GM21381 (cell line): Measurements from ENCODE around the gene ECEL1.
"Not testable (repeated sequence)": the region's sequence is repeated elsewhere in the genome, so short reads cannot be mapped to it uniquely, and the experiment has no call there.

Experiments used
- ATAC-seq: cut with Tn5 transposase; IDR thresholded peaks from one replicate; pipeline ENCODE4 v1.9.1; 2021; ENCODE audit warnings: mild to moderate bottlenecking, moderate library complexity; ENCODE audit not compliant: unreplicated experiment

ECEL1 gene

DNA sequence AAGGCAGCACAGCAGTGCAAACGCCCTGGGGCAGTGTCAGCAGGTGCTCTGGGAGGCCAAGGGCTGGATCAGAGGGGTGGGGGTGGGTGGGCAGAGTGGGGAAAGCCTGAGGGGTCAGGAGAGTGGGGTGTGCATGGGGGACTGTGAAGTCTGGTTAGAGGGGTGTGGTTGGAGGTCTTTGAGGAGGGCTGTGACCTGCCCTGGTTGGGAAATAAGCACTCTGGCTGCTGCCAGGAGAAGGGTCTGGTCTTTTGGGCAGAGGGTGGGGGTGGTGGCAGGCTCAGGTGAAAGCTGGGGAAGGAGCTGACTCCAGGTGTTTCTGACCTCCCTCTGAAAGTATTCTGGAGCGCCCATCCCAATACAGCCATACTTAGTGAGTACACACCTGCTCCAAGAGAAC, 27.5 kb downstream of the ECEL1 start:
- no peak for ATAC-seq

DNA sequence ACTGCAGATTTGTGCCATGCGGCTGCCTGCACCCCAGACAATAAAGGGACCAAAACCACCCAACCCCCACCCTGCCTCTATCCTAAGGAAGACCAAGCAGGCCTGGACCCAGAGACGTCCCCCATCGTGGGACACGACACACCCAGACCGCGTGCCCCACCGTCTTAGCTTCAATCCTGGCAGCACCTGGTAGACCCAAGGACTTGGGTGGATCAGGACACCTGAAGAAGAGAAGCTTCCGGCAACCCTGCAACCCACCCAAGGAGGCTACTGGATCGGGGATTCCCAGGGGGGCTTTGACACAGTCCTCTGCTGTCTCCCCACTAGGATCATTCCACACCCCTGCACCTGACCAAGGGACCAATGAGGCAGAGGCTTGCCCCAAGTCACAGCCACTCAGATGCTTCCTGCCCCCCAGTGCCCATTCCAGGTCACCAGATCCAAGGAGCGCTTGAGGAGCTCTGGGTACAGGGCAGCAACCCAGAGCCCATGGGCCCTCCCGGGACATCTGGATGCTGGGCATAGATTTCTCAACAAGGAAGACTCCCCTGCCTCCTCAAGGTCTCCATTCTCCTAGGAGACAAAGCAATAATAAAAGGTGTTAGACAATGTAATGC, 28.1 kb downstream of the ECEL1 start:
- ATAC-seq, result no peak

DNA sequence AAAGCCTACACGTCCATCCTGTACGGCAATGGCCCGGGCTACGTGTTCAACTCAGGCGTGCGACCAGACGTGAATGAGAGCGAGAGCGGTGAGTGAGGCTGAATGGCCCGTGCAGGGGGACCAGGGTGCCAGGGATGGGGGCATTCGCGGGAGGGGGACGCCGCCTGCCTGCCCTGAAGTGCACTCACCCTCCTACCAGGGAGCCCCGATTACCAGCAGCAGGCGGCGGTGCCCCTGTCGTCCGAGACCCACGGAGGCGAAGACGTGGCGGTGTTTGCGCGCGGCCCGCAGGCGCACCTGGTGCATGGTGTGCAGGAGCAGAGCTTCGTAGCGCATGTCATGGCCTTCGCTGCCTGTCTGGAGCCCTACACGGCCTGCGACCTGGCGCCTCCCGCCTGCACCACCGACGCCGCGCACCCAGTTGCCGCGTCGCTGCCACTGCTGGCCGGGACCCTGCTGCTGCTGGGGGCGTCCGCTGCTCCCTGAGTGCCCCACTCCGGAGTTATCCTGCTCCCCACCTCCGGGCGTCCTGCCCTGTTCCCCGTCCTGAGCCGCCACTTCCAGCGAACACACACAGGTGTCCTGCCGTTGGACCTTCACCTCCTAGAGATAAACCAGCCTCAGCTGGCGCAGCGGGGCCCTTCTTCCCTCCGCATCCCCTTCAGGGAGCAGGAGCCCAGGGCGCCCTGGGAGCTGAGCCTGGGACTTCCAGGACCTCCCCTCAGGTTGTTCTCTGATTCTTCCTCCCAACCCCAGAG, 28.8 kb downstream of the ECEL1 start:
- no peak for ATAC-seq

DNA sequence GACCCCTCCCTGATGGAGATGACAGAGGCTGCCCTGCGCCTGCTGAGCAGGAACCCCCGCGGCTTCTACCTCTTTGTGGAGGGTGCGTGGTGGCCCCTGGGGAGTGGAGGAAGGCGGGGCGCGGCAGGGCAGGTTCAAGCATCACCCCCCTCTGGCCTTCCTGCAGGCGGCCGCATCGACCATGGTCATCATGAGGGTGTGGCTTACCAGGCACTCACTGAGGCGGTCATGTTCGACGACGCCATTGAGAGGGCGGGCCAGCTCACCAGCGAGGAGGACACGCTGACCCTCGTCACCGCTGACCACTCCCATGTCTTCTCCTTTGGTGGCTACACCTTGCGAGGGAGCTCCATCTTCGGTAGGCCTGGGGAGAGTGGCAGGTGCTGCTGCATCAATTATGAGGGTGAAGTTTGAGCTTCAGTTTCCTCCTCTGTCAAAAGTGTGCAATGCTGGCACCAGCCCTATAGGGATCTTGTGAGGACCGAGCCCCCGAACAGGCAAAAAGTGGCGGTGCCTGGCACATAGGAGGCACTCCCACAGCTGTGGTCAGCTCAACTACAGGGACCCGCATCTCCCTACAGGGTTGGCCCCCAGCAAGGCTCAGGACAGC, 29.5 kb downstream of the ECEL1 start:
- ATAC-seq, result no peak

DNA sequence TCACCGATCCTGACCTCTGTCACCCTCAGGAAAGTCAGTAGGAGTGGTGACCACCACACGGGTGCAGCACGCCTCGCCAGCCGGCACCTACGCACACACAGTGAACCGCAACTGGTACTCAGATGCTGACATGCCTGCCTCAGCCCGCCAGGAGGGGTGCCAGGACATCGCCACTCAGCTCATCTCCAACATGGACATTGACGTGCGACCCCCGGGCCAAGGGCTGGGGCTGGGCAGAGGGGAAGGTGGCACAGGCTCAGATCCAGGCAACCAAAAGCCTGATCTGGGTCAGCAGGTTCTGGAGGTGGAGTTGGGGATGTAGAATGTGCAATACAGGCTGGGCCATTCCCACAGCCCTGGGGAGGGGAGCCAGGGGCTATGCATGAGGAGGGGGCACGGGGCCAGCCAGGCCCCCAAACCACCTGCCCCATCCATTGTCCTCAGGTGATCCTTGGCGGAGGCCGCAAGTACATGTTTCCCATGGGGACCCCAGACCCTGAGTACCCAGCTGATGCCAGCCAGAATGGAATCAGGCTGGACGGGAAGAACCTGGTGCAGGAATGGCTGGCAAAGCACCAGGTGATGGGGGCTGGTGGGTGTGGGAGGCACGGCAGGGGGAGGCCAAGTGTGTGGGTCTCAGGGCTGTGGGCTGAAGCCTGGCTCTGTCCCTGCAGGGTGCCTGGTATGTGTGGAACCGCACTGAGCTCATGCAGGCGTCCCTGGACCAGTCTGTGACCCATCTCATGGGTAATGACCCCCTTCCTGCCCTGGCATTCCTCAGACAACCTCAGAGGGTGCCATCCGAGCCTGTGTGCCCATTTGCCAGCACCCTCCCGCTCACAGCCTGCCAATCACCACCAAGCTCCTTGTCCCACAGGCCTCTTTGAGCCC, 30.3 kb downstream of the ECEL1 start:
- no peak for ATAC-seq

DNA sequence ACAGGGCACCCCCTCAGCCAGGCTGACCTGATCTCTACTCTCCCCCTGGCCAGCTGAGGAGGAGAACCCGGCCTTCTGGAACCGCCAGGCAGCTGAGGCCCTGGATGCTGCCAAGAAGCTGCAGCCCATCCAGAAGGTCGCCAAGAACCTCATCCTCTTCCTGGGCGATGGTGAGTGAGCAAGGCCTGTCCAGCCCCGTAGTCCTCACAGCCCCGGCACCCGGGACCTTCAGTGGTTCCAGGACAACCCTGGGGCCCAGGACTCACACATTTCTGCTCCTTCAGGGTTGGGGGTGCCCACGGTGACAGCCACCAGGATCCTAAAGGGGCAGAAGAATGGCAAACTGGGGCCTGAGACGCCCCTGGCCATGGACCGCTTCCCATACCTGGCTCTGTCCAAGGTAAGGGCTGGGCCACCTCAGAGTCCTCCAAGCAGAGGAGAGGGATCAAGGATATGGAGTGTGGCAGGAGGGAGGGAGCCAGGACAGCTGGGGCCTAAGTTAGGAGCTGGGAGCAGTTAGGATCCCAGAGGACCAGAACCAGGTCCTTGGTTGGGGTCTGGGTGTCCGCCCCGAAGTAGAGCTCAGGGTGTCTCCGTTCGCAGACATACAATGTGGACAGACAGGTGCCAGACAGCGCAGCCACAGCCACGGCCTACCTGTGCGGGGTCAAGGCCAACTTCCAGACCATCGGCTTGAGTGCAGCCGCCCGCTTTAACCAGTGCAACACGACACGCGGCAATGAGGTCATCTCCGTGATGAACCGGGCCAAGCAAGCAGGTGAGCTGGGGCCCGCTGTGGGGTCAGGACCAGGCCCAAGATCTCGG, 31.1 kb downstream of the ECEL1 start:
- no peak for ATAC-seq

DNA sequence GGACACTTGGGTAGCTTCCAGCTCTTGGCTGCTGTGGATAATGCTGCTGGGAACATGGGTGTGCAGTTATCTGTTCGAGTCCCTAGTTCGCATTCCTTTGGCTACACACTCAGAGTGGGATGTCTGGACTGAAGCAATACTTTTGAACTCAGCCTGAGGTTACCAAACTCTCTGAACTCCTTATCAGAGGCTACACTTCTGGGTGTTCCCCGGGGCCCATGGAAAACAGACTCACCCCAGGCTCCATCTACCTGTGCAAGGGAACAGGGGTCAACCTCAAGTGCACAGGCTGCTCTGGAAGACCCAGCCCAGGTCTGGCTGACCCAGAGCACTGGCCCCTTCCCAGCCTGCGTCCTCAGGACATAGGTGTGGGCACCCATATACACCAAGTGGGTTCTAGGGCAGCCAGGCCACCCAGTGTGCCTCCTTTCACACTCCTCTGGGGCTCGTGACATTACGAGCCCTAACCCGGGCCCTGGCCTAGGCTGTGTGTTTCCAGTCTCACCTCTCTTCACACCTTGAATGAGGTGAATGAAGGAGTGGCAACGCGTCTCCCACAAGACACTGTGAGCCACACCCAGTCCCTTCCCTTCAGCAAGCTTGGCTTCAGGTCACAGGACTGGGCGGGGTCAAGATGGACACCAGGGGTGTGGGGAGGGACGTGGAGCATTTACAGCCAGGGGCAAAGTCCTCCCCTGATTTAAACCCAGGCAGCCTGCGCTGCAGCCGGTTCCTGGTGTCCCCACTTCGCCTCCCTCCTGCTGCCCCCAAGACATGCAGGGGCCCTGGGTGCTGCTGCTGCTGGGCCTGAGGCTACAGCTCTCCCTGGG, 32.0 kb downstream of the ECEL1 start, which contains the start of gene ALPI:
Gene ALPI (plus strand): TSS at position 728 of the 830 bp plus-strand sequence. CDS start 47 bp downstream, at position 775.
- no peak for ATAC-seq

DNA sequence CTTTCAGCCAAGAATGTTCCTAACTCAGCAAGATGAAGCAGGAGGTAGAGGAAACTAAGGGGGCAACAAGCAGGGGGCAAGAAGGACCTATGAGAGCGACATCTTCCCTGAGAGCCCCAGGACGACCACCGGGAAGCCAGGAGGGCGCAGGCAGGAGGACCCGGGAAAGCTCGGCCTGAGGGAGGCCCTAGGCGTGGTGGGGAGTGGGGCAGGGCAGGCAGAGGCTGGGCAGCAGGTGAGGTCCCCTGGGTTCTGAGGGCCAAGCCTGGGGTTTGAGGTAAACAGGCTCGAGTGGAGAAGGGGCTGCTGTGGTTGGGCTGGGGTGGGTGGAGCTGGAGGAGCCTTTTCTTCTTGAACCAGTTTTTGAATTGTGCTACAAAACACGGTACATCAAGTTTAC, 33.0 kb downstream of the ECEL1 start:
- no peak for ATAC-seq

DNA sequence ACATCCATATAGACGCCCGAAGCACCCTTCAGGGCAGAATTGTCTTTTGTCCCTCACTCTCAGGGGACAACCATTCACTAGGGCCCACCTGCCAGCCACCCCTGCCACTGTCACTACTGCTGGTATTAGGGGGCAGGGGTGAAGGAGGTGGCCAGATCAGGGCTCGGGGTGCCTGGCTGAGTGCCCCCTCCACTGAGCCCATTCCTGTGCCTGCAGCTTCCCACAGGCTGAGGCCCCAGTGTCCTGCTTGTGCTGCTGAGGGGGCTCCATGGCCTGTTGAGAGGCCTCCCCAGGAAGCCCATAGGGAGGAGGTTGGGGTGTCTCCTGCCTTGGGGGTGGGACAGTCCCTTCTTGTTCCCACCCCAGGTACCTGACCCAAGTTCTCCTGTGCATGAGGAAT, 36.0 kb downstream of the ECEL1 start:
- not testable (repeated sequence) for ATAC-seq

DNA sequence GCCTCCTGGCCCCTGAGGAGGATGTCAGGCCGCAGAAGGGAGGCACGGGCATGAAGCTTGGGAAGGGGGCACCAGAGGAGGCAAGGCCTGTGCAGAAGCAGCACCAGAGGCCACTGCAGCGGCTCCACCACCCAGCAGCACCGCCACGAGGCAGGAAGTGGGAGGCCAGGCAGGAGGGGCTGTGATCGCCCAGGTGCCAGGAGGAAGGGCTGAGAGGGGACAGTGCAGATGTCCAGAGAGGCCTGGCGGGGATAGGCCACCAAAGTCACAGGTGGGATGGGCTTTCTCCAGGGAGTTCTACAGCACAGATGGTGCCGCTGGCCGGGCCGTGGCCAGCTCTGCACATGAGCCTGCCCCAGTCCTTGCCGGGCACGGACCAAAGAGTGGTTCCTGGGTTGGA, 37.7 kb downstream of the ECEL1 start:
- ATAC-seq, result no peak

DNA sequence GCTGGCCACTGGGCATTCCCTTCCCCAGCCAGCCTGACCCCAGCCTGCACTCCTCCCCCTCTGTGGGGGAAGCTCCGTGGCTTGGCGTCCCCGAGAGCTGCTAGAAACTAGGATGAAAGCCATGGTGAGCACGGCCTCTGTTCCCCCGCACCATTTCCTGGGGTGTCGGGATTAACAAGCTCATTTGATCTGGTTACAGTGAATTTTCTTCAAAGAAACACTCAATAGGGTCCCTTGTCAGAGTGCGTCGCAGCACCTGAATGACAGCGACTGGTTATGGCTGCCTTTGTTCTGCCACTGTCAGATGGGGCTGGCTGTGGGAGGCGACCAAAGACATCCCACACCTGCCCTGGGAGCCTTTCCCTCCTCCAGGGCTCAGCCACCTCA, 39.3 kb downstream of the ECEL1 start:
- no peak for ATAC-seq

DNA sequence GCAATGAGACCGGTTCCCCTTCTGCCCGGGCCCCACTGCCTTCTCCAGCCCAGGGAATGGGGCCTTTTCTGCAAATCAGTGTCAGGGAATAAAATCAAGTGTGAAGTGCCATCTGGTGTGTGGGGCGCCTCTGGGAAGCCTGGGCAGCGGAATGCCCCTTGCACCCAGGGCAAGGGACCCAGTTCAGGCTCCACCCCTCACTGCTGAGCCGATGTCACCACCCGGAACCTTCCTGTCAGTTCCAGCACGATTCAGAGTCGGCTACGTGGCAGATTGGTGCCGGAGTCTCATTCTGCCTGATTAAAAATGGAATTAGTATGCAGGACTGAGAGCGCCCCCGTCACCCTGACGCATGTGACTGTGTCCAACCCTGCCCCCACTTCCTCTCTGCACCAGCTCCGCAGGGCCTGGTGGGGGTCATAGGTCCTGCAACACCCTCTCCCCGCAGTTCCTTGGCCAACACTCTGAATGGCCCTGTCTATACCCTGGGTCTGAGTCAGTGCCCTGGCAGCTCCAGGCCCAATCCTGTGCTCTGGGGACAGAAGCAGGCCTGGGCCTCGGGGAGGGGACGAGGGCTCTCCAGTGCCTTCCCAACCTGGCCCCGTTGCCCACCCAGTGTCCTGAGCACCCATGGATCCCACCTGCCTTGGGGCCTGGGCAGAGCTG, 39.9 kb downstream of the ECEL1 start:
- no peak for ATAC-seq

DNA sequence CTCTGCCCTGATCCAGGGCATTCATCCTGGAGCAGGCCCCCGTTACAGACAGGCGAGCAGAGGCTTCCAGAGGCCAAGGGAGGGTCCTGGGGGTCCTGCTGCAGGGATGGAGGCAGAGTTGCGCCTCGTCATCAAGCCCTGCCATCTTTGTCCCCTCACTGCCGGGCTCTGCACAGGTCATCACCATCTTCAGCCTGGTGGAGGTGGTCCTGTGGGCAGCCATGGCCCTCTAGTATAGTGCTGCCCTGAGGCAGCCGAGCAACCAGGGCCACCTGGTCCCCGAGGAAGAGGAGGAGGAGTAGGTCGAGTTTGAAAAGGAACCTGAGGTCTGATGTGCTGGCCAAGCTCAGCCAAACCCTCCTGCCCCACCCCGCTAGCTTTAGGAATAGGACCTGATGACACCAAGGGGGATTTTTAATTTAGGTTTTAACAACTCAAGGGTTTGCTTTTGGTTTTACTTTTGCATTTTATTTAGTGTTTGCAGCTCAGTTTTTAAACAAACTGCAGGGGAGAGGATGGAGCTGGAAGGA, 40.5 kb downstream of the ECEL1 start:
- no peak for ATAC-seq

DNA sequence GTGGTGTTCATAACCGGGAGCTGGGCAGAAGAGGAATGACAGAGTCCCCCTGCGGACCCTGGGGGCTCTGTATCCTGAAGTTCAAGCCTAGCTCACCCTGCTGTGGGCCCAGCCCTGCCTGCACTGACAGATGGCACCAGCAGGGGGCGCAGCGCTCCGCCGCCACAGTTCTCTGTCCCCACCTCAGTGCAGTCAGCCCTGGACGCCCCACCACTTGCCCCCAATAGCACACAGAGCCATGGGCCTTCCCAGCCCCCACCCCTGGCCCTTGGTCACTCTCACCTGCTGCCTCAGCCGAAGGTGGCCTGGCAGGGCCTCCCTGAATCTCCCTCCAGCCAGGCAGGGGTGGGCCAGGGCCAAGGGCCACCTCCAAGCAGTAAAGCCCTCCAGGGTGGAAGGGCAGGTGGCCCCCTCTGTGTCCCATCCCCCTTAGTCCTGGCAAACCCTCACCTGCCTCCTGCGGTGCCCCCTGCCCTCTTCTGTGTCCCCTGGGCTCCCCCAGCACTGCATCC, 41.3 kb downstream of the ECEL1 start:
- not testable (repeated sequence) for ATAC-seq

DNA sequence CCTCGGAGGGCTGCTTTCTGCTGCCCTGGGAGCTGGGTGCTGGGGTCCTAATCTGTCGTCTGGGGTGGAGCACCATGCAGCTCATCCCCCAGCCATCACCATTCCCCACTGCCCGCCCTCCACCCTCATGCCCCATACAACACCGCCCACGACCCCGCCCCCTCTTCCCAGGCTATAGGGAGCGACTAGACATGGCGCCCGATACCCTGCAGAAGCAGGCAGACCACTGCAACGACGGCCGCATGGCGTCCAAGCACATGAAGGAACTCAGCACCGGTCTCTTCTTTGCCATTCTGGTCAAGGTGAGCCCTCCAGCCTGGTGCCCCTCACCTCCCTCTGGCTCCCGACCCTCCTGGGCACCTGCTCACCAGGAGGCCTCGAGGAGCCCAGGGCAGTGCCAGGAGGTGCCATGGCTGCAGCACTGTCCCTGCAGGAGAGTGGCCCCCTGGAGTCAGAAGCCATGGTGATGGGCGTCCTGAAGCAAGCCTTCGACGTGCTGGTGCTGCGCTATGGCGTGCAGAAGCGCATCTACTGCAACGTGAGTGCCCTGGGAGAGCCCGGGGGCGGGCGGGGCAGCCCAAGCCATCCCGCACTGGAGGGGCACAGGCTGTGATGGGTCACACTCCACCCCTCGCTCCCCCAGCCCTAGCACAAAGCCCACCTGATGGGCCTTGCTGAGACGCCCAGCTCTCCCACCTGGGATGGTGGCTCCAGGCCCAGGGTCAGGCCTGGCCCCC, 42.3 kb downstream of the ECEL1 start:
- ATAC-seq, result not testable (repeated sequence)

DNA sequence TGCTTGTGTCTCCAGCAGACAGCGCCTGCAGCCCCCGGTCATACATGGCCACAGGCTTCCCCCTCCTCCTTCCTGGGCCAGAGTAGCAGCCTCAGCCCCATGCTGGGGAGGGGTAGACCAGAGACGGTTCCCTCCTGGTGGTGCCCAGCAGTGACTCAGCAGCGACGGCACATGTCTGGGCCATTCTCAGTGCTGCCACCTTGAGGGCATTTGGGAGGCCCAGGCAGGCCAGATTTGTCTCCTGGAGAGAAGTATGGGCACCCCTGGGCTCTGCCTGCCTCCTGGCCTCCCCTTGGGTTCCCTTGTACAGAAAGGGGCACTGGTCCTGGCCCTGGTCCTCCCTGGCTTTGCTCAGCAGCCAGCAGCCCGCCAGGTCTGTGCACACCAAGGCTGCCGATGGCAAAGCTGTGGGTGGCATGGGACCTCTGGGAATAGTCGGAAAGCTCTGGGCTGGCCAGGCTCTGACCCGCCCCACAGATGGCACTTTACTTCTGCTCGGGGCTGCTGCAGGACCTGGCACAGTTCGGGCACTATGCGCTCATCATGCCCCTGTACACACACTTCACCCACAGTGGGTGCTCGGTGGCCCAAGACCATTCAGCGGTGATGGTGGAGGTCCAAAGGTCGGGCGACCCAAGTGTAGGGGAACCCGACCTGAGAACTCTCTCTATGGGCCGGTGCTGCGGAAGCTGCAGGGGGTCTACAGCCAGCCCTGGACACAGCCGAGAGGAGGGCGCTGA, 43.1 kb downstream of the ECEL1 start:
- ATAC-seq, result no peak
